Measurements from ENCODE around the gene H1-8.

The H1-8 gene

DNA sequence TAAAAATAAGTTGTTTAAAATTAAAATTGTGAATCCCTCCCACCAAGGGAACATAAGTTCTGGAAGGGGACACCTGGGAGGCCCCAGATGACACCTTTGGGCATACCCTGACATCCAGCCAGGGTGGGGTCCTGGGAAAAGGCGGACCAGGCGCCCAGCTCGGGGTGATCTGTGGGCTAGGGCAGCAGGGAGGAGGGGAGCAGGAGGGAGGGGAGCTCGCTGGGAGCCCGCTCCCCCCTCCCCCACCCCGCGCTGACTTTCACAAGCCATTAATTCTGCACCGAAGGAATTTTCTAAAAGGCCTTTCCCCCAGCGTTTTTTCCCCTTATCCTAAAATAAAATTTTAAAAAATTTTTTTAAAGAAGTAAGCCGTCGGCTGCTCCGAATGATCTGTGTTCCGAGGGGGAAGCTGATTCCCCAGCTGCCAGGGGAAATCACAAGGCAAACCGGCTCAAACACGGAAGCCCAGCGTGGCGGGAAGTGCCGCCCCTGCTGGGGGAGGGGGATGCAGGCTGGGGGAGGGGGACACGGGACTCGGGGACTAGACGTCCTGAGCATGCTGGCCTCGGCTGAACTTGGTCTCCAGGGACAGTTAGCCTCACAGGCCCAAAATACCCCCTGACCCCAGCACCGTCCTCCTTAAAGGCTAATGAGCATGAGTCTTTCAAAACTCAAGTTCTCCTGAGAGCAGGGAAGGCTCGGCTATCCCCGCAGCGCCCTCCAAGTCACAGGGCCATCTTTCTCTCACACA lies 49.6 kb downstream of the H1-8 start:
- Histone ChIP-seq H3K9me3 (ENCODE audit: control insufficient read depth, insufficient read depth, low read length) (no peaks in the 10 kb centered on the region), H3K4me1 (ENCODE audit: control insufficient read depth, insufficient read depth, low read length) (peaks cover 19% of the 10 kb centered on the region), H3K4me3 (ENCODE audit: low read length) (no peak overlapping the region), H3K36me3 (ENCODE audit: control insufficient read depth, insufficient read depth, low read length) (no peaks in the 10 kb centered on the region), H3K27ac (ENCODE audit: low read length) (no peak overlapping the region), H3K27me3 (ENCODE audit: control insufficient read depth, insufficient read depth, low read length) (no peaks in the 10 kb centered on the region)
- no peak for DNase-seq (ENCODE audit: low read depth, low spot score)
- no CpG with 5 or more reads among the region's 26 CpGs for WGBS (ENCODE audit: insufficient coverage, insufficient read length)

DNA sequence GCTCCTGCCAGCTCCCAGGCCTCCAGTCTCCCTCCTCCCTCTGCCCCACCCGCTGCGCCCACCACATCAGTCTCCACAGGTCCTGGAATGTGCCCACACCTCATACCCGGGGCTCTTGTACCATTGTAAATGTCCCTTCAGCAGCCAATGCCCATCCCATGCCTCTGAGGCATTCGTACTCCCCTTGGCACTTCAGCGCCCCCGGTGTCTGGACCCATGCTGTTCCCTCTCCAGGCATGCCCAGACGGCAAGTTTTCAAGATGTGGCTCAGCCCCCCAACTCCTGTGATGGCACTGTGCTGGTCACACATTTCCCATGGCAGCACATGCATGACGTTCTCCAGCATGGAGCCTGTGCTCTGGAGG lies 50.2 kb downstream of the H1-8 start:
- Histone ChIP-seq H3K9me3 (ENCODE audit: control insufficient read depth, insufficient read depth, low read length) (no peaks in the 10 kb centered on the region), H3K27me3 (ENCODE audit: control insufficient read depth, insufficient read depth, low read length) (no peaks in the 10 kb centered on the region), H3K27ac (ENCODE audit: low read length) (no peak overlapping the region), H3K36me3 (ENCODE audit: control insufficient read depth, insufficient read depth, low read length) (no peaks in the 10 kb centered on the region), H3K4me3 (ENCODE audit: low read length) (no peak overlapping the region), H3K4me1 (ENCODE audit: control insufficient read depth, insufficient read depth, low read length) (peaks cover 20% of the 10 kb centered on the region)
- WGBS (ENCODE audit: insufficient coverage, insufficient read length), result no CpG with 5 or more reads among the region's 8 CpGs
- DNase-seq (ENCODE audit: low read depth, low spot score), result no peak

DNA sequence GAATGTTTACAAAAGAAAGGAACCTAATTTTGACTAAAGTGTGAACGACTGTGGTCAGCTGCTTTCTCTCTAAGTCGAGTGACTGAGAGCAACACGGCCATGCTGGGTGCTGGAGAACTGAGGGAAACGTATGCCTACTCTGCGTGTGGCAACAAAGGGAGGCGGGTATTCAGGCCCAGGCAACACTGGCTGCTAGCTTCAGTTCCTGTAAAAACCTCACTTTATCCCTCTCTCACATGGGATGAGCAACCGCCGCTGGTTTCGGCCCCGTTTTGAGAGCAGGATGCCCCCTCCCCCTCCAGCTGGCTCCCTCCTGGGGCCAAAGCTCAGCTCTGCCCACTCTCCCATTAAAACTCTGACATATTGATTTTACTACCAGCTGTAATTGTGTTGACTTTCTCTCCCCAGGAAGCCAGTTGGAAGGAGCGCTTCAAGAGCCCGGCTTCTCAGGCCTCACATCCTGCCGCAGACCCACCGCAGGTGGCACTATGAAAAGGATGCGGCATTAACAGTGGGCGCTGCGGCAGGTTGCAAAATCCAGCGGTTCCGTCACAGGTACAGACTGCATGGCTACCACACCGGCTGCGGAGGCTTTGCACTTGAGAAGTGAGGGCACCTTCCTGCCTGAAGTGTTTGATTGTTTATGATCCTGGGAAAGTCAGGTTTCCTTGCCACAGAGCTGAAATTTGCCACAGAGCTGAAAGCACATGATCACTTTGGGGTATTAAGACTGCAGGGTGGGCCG lies 50.8 kb downstream of the H1-8 start:
- no peak for DNase-seq (ENCODE audit: low read depth, low spot score)
- Histone ChIP-seq H3K36me3 (ENCODE audit: control insufficient read depth, insufficient read depth, low read length) (no peaks in the 10 kb centered on the region), H3K27me3 (ENCODE audit: control insufficient read depth, insufficient read depth, low read length) (no peaks in the 10 kb centered on the region), H3K4me3 (ENCODE audit: low read length) (no peak overlapping the region), H3K9me3 (ENCODE audit: control insufficient read depth, insufficient read depth, low read length) (no peaks in the 10 kb centered on the region), H3K27ac (ENCODE audit: low read length) (no peak overlapping the region), H3K4me1 (ENCODE audit: control insufficient read depth, insufficient read depth, low read length) (peaks cover 20% of the 10 kb centered on the region)
- no CpG with 5 or more reads among the region's 22 CpGs for WGBS (ENCODE audit: insufficient coverage, insufficient read length)

DNA sequence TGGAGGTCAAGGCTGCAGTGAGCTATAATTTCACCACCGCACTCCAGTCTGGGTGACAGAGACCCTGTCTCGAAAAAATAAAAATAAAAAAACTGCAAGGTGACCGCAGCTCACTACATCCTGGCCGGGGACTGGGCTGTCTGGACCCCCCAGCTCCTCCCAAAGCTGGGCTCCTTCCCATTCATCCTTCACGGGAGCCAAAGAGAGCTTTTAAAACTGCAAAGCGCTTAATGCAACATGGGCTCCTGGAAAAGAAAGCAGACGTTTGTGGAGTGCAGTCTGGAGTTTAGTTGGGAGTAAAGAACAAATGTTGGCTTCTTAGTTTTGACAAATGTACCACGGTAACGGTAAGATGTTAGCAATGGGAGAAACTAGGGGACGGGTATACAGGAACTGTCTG lies 51.4 kb downstream of the H1-8 start:
- no peak overlapping the region for H3K27ac ChIP-seq (ENCODE audit: low read length)
- peaks cover 27% of the 10 kb centered on the region for H3K4me1 ChIP-seq (ENCODE audit: control insufficient read depth, insufficient read depth, low read length)
- no peaks in the 10 kb centered on the region for H3K36me3 ChIP-seq (ENCODE audit: control insufficient read depth, insufficient read depth, low read length)
- no peak overlapping the region for H3K4me3 ChIP-seq (ENCODE audit: low read length)
- no peak for DNase-seq (ENCODE audit: low read depth, low spot score)
- no peaks in the 10 kb centered on the region for H3K27me3 ChIP-seq (ENCODE audit: control insufficient read depth, insufficient read depth, low read length)
- WGBS (ENCODE audit: insufficient coverage, insufficient read length), result no CpG with 5 or more reads among the region's 10 CpGs
- no peaks in the 10 kb centered on the region for H3K9me3 ChIP-seq (ENCODE audit: control insufficient read depth, insufficient read depth, low read length)

DNA sequence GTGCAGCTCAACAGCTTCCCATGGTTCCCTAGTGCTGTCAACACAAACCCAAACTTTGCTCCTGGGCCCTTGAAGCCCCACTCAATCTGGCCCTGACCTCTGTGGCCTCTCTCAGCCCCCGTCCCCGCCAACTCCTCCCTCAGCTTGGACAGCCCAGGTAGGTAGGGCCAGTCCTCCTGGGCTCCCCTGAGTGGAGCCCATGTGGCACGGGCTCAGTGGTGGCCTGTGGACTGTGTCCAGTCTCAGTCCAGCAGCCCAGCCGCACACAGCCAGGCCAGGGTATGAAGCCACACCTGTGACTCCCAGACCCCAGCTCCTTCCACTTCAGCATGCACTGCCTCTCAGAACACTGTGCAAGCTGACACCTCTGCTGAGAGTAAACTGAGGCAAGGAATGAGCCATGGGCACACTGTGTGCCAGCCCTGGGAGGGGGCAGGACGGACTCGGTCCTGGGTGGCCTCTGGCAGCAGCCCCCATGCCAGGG lies 52.0 kb downstream of the H1-8 start:
- H3K27ac ChIP-seq (ENCODE audit: low read length), result no peak overlapping the region
- H3K9me3 ChIP-seq (ENCODE audit: control insufficient read depth, insufficient read depth, low read length), result no peaks in the 10 kb centered on the region
- no peaks in the 10 kb centered on the region for H3K27me3 ChIP-seq (ENCODE audit: control insufficient read depth, insufficient read depth, low read length)
- no peak for DNase-seq (ENCODE audit: low read depth, low spot score)
- no CpG with 5 or more reads among the region's 6 CpGs for WGBS (ENCODE audit: insufficient coverage, insufficient read length)
- H3K36me3 ChIP-seq (ENCODE audit: control insufficient read depth, insufficient read depth, low read length), result no peaks in the 10 kb centered on the region
- H3K4me1 ChIP-seq (ENCODE audit: control insufficient read depth, insufficient read depth, low read length), result peaks cover 30% of the 10 kb centered on the region
- H3K4me3 ChIP-seq (ENCODE audit: low read length), result no peak overlapping the region

DNA sequence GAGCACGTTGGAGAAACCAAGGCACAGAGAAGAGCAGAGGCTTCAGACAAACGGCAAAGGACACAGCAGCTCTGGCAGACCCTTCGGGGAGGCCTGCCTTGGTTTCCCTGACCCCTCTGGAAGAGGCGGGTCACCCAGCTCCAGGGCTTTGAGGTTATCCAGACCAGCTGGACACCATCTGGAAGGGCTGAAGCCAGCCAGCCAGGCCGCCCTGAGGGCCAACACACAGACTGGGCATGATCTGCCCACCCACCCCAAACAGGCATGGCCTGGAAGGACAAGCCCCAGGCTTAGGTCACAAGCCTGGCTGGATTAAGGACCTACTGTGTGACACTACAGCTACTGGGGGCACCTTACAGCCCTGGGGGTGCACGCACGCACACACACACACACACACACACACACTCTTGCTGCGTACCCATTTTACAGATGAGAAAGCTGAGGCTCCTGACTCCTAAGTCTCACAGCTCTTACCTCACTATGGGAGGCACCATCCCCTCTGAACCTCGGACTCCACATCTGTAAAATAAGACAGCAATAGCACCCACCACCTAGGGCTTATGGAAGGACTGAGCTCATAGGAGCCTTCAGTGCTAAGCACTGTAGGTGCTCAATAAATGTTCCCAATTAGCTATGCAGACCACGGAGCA lies 52.7 kb downstream of the H1-8 start:
- Histone ChIP-seq H3K4me1 (ENCODE audit: control insufficient read depth, insufficient read depth, low read length) (peaks cover 30% of the 10 kb centered on the region), H3K4me3 (ENCODE audit: low read length) (no peak overlapping the region)
- no CpG with 5 or more reads among the region's 10 CpGs for WGBS (ENCODE audit: insufficient coverage, insufficient read length)

DNA sequence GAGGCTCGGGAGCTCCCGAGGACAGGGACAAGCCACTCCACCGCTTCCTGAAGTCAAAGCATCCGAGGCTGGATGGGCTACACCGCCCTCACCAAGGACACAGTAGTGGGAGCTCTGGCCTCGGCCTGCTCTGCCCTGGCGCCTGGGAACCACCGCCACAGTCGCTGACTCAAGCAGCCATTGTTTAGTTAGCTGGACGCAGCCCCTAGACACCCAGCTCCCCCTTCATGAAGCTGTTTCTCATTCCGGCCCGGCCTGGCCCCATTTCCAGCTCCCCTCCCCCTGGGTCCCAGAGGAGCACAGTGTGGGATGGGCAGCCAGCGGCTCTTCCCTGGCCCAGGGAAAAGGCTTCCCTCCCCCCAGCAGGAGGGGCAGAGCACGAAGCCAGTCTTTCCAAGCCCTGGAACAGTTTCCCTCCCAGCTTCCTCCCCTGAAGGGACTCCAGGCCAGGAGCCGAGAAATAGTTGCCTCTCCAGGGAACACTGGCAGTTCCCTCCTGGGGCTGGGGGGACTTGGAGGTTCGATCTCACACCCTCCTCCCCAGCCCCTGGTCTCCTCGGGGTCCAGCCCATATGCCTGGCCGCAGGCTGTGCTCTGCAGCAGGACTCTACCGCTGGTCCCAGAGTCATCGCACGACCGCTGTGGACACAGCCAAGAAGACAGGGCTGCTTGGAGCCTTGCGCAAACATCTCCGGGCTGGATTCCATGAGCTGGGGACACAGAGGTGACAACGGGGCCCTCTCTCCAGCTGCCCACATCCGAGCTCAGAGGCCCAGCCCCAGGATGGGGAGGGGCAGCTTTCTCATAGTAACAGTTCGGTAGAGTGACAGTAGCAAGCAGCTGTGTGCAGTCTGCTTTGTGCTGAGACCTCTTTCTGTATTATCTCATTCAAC lies 53.5 kb downstream of the H1-8 start:
- H3K27ac ChIP-seq (ENCODE audit: low read length), result no peak overlapping the region
- peaks cover 30% of the 10 kb centered on the region for H3K4me1 ChIP-seq (ENCODE audit: control insufficient read depth, insufficient read depth, low read length)
- no CpG with 5 or more reads among the region's 27 CpGs for WGBS (ENCODE audit: insufficient coverage, insufficient read length)
- no peaks in the 10 kb centered on the region for H3K9me3 ChIP-seq (ENCODE audit: control insufficient read depth, insufficient read depth, low read length)
- no peaks in the 10 kb centered on the region for H3K36me3 ChIP-seq (ENCODE audit: control insufficient read depth, insufficient read depth, low read length)
- no peak for DNase-seq (ENCODE audit: low read depth, low spot score)
- no peaks in the 10 kb centered on the region for H3K27me3 ChIP-seq (ENCODE audit: control insufficient read depth, insufficient read depth, low read length)
- no peak overlapping the region for H3K4me3 ChIP-seq (ENCODE audit: low read length)

More for the DNA sequence above, 52.7 kb downstream of the H1-8 start:
- Histone ChIP-seq H3K9me3 (ENCODE audit: control insufficient read depth, insufficient read depth, low read length) (no peaks in the 10 kb centered on the region), H3K27ac (ENCODE audit: low read length) (no peak overlapping the region), H3K27me3 (ENCODE audit: control insufficient read depth, insufficient read depth, low read length) (no peaks in the 10 kb centered on the region), H3K36me3 (ENCODE audit: control insufficient read depth, insufficient read depth, low read length) (no peaks in the 10 kb centered on the region)
- DNase-seq (ENCODE audit: low read depth, low spot score), result no peak

DNA sequence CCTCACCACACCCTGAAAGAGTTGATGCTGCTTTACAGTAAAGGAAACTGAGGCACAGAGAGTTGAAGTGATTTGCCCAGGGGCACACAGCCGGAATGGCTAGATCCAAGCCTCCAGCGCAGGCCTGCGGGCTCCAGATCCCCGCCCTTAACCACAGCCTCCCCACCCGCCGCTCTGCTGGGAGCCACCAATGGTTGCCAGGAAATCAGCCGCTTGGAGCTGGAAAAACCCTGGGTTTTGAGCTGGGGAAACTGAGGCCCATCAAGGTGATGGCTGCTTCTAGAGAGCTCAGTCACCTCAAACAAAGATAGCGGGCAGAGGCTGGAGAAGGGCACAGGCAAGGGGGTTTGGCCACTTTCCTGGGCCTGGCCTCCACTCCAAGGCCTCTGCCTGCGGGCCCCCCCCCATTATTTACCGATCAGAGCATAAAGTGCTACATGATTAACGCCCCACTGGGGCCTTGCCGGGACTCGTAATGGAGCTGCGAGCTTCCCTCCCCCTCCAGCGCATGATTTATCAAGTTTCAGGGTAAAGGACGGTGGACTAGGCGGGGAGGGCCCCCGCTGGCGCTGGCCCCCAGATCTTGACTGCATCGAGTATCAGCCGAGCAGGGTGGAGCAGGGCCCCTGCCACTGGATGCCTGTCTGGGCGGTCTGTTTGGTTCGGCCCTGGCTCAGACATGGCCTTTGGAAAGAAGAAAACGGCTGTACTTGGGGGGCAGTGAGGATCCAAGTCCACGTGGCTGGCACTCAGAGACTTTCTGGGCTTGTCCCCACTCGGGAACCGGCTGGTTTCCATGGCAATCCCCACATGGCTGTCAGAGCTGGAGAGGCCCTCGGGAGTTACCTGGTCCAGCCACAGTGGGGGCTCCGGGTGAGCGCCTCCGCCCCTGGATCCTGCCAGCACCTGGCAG lies 54.4 kb downstream of the H1-8 start:
- no peak overlapping the region for H3K27ac ChIP-seq (ENCODE audit: low read length)
- H3K27me3 ChIP-seq (ENCODE audit: control insufficient read depth, insufficient read depth, low read length), result no peaks in the 10 kb centered on the region
- peaks cover 26% of the 10 kb centered on the region for H3K4me1 ChIP-seq (ENCODE audit: control insufficient read depth, insufficient read depth, low read length)
- H3K9me3 ChIP-seq (ENCODE audit: control insufficient read depth, insufficient read depth, low read length), result no peaks in the 10 kb centered on the region
- DNase-seq (ENCODE audit: low read depth, low spot score), result no peak
- H3K4me3 ChIP-seq (ENCODE audit: low read length), result no peak overlapping the region
- H3K36me3 ChIP-seq (ENCODE audit: control insufficient read depth, insufficient read depth, low read length), result no peaks in the 10 kb centered on the region
- WGBS (ENCODE audit: insufficient coverage, insufficient read length), result no CpG with 5 or more reads among the region's 31 CpGs

DNA sequence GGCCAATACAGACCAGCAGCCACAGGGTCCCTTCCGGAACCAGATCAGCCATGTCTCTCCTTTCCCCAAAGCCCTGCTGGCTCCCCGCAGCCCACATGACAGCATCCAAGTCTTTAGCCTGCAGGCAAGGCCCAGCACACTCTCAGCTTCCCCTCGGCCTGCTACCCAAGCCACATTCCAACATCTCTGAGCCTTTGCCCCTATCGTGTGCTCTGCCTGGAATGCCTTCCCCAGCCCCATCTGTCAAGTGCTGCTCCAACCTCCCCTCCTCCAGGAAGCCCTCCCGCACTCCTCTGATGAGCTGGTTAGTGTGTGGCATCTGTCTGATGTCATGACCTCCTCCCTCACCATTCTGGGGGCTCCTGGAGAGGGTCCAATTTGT lies 55.0 kb downstream of the H1-8 start:
- Histone ChIP-seq H3K4me3 (ENCODE audit: low read length) (no peak overlapping the region), H3K9me3 (ENCODE audit: control insufficient read depth, insufficient read depth, low read length) (no peaks in the 10 kb centered on the region), H3K36me3 (ENCODE audit: control insufficient read depth, insufficient read depth, low read length) (no peaks in the 10 kb centered on the region), H3K4me1 (ENCODE audit: control insufficient read depth, insufficient read depth, low read length) (peaks cover 27% of the 10 kb centered on the region), H3K27ac (ENCODE audit: low read length) (no peak overlapping the region), H3K27me3 (ENCODE audit: control insufficient read depth, insufficient read depth, low read length) (no peaks in the 10 kb centered on the region)
- no peak for DNase-seq (ENCODE audit: low read depth, low spot score)
- no CpG with 5 or more reads among the region's 5 CpGs for WGBS (ENCODE audit: insufficient coverage, insufficient read length)

All from iPS DF 6.9 (cell line).